HFF-Myc (cell line): Measurements from ENCODE around the gene EGFLAM.

Experiments
- DNase-seq: peaks from one replicate; pipeline ENCODE4 v3.0.0-alpha.2; 2011; ENCODE audit warnings: low read depth; ENCODE audit errors: extremely low read depth
- H3K4me3 ChIP-seq: replicated peaks from 2 replicates; pipeline ENCODE4 v1.5.1; 2011; ENCODE audit warnings: low read depth, mild to moderate bottlenecking, control low read depth, low read length
- CTCF ChIP-seq: IDR thresholded peaks from 2 replicates; pipeline ENCODE4 v1.5.1; 2012; ENCODE audit warnings: mild to moderate bottlenecking, low read depth, low read length, control low read depth; ENCODE audit errors: missing control alignments

Gene EGFLAM

GRCh38 chr5:38434966-38435705, 176.8 kb downstream of the EGFLAM start:
- no peak overlapping the region for H3K4me3 ChIP-seq
- TF ChIP-seq CTCF, result no peak
- DNase-seq, result no peak

GRCh38 chr5:38438757-38439156, 180.4 kb downstream of the EGFLAM start:
- H3K4me3 ChIP-seq, result no peak overlapping the region
- no peak for TF ChIP-seq CTCF
- DNase-seq, result no peak

- DNase-seq, result peak; percentile 90
- peak; percentile 95 for TF ChIP-seq CTCF
- H3K4me3 ChIP-seq, result no peak overlapping the region
These were observed 183.3 kb downstream of the EGFLAM start for GRCh38 chr5:38441453-38442246.

- DNase-seq, result no peak
- no peak overlapping the region for H3K4me3 ChIP-seq
- TF ChIP-seq CTCF, result no peak
These were observed 183.9 kb downstream of the EGFLAM start for GRCh38 chr5:38442247-38442573.

- H3K4me3 ChIP-seq, result no peak overlapping the region
- TF ChIP-seq CTCF, result no peak
- DNase-seq, result no peak
These were observed 185.0 kb downstream of the EGFLAM start for GRCh38 chr5:38443390-38443789.

GRCh38 chr5:38445374-38446028, 187.1 kb downstream of the EGFLAM start:
- H3K4me3 ChIP-seq, result peak overlapping the region; percentile 26; the same call in 1 of the 2 replicates
- TF ChIP-seq CTCF, result no peak
- DNase-seq, result no peak
